ENCODE measurements around the gene OSBPL8.

OSBPL8 gene

DNA sequence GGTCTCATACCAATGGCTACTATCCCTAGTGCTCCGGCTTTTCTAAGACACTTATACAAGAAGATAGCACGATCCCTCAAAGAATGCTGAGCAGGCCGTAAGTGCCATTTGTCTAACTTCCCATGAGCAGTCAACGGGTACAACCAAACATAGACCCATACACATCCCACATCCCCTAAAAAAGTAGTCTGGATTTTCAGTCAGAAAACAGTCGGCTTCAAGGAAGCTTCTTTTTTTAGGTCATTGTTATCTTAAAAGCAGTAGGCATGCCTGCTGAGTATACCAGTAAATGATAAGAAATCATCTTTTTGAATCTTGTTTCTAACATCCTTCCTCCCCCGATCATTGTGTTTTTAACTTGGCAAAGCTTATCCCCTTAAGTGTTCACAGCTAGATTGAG, 19.8 kb downstream of the OSBPL8 start:
- Histone ChIP-seq H3K36me3 (replicated peaks in 1 of 2; ENCODE audit: control insufficient read depth in 2 of 2, insufficient read depth in 2 of 2, low read length in 2 of 2) (peaks cover 0 to 2% of the 10 kb centered on the region in 2 donors), H3K9me3 (replicated peaks in 1 of 2; ENCODE audit: control insufficient read depth in 2 of 2, insufficient read depth in 1 of 2, low read depth in 1 of 2, low read length in 2 of 2) (peaks cover 0 to 5% of the 10 kb centered on the region in 2 donors), H3K27me3 (ENCODE audit: control insufficient read depth in 3 of 3, insufficient read depth in 3 of 3, low read depth in 1 of 3, low read length in 3 of 3) (no peaks in the 10 kb centered on the region), H2BK15ac (ENCODE audit: low read length) (no peak overlapping the region), H3K23ac (ENCODE audit: low read depth, low read length, poor library complexity) (no peak overlapping the region), H2AK5ac (ENCODE audit: low read depth, low read length) (no peak overlapping the region), H3K27ac (replicated peaks; ENCODE audit: low read length) (no peak overlapping the region), H3K4me3 (ENCODE audit: low read length in 2 of 2) (no peak overlapping the region), H3K4ac (ENCODE audit: low read length) (no peak overlapping the region), H3K18ac (ENCODE audit: low read length) (no peak overlapping the region), H3K14ac (ENCODE audit: low read length) (no peak overlapping the region), H2AFZ (ENCODE audit: low read length) (no peak overlapping the region), H4K91ac (ENCODE audit: low read depth, low read length, poor library complexity) (no peak overlapping the region), H3K4me1 (ENCODE audit: control insufficient read depth in 2 of 2, insufficient read depth in 1 of 2, low read depth in 1 of 2, low read length in 2 of 2) (peaks cover 0 to 6% of the 10 kb centered on the region in 2 donors), H3K79me1 (ENCODE audit: low read depth, low read length) (no peaks in the 10 kb centered on the region), H3K4me2 (ENCODE audit: insufficient read depth, low read length, poor library complexity, severe bottlenecking) (no peak overlapping the region), H2BK120ac (ENCODE audit: low read depth, low read length) (no peak overlapping the region), H3K9ac (ENCODE audit: low read depth, low read length, poor library complexity) (no peak overlapping the region), H4K8ac (ENCODE audit: low read depth, low read length) (no peak overlapping the region), H2BK12ac (ENCODE audit: low read length) (no peak overlapping the region), H2BK5ac (ENCODE audit: low read length) (no peak overlapping the region)
- WGBS, 2 donors (ENCODE audit: extremely low coverage in 2 of 2, insufficient read length in 2 of 2, insufficient replicate concordance in 1 of 2) = no CpG with 5 or more reads among the region's 6 CpGs
- no peak for DNase-seq (ENCODE audit: low spot score)

DNA sequence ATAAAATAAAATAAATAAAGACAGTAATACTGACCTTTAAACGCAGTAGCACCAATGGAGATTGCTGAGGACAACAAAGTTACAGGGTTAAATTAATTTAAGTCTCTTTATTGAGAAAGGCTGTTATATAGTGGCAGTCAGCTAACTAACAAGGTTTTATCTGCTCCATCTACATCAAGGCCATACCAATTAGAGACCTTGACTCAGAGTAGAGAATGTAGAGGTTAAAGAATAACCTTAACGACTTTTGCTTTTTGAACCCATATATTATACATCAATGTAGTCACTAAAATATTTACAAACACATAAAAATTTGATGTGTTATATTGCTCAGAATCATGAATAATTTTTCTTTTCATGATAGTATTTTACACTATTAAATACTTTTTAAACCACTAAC, 21.6 kb downstream of the OSBPL8 start:
- DNase-seq (ENCODE audit: low spot score) = no peak
- Histone ChIP-seq H2BK15ac (ENCODE audit: low read length) (no peak overlapping the region), H4K8ac (ENCODE audit: low read depth, low read length) (no peak overlapping the region), H2BK5ac (ENCODE audit: low read length) (no peak overlapping the region), H3K4ac (ENCODE audit: low read length) (no peak overlapping the region), H3K23ac (ENCODE audit: low read depth, low read length, poor library complexity) (no peak overlapping the region), H3K9me3 (replicated peaks in 1 of 2; ENCODE audit: control insufficient read depth in 2 of 2, insufficient read depth in 1 of 2, low read depth in 1 of 2, low read length in 2 of 2) (peaks cover 0 to 5% of the 10 kb centered on the region in 2 donors), H3K4me3 (ENCODE audit: low read length in 2 of 2) (no peak overlapping the region), H3K27me3 (ENCODE audit: control insufficient read depth in 3 of 3, insufficient read depth in 3 of 3, low read depth in 1 of 3, low read length in 3 of 3) (no peaks in the 10 kb centered on the region), H3K9ac (ENCODE audit: low read depth, low read length, poor library complexity) (no peak overlapping the region), H3K36me3 (replicated peaks in 1 of 2; ENCODE audit: control insufficient read depth in 2 of 2, insufficient read depth in 2 of 2, low read length in 2 of 2) (peaks cover 0 to 7% of the 10 kb centered on the region in 2 donors), H2BK12ac (ENCODE audit: low read length) (no peak overlapping the region), H3K18ac (ENCODE audit: low read length) (no peak overlapping the region), H3K27ac (replicated peaks; ENCODE audit: low read length) (no peak overlapping the region), H3K79me1 (ENCODE audit: low read depth, low read length) (no peaks in the 10 kb centered on the region), H4K91ac (ENCODE audit: low read depth, low read length, poor library complexity) (no peak overlapping the region), H2AK5ac (ENCODE audit: low read depth, low read length) (no peak overlapping the region), H3K4me1 (ENCODE audit: control insufficient read depth in 2 of 2, insufficient read depth in 1 of 2, low read depth in 1 of 2, low read length in 2 of 2) (no peaks in the 10 kb centered on the region), H3K4me2 (ENCODE audit: insufficient read depth, low read length, poor library complexity, severe bottlenecking) (no peak overlapping the region), H2AFZ (ENCODE audit: low read length) (no peak overlapping the region), H3K14ac (ENCODE audit: low read length) (no peak overlapping the region), H2BK120ac (ENCODE audit: low read depth, low read length) (no peak overlapping the region)
- no CpG with 5 or more reads among the region's 2 CpGs for WGBS, 2 donors (ENCODE audit: extremely low coverage in 2 of 2, insufficient read length in 2 of 2, insufficient replicate concordance in 1 of 2)

DNA sequence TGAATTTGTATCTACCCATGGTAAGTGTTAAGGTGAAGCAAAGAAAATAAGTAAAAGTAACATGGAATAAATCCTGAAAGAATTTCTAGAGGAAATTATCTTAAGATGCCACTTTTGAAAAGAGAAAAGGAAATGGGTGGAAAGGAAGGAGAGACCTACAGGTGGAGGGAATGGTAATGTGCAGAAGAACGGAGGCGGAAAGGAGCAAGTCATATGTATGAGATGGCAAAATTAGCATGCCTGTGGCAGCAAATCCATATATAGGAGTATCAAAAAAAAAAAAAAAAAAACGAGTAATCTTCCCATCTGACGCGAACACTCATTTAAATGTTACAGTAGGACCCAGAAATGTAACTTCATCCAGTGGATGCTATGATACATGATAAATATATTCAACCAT, 23.0 kb downstream of the OSBPL8 start:
- Histone ChIP-seq H3K4me3 (ENCODE audit: low read length in 2 of 2) (no peak overlapping the region), H2AK5ac (ENCODE audit: low read depth, low read length) (no peak overlapping the region), H3K23ac (ENCODE audit: low read depth, low read length, poor library complexity) (no peak overlapping the region), H3K9ac (ENCODE audit: low read depth, low read length, poor library complexity) (no peak overlapping the region), H3K14ac (ENCODE audit: low read length) (no peak overlapping the region), H3K79me1 (ENCODE audit: low read depth, low read length) (no peaks in the 10 kb centered on the region), H3K27me3 (ENCODE audit: control insufficient read depth in 3 of 3, insufficient read depth in 3 of 3, low read depth in 1 of 3, low read length in 3 of 3) (no peaks in the 10 kb centered on the region), H2AFZ (ENCODE audit: low read length) (no peak overlapping the region), H3K9me3 (replicated peaks in 1 of 2; ENCODE audit: control insufficient read depth in 2 of 2, insufficient read depth in 1 of 2, low read depth in 1 of 2, low read length in 2 of 2) (peaks cover 0 to 5% of the 10 kb centered on the region in 2 donors), H2BK12ac (ENCODE audit: low read length) (no peak overlapping the region), H3K27ac (replicated peaks; ENCODE audit: low read length) (no peak overlapping the region), H4K91ac (ENCODE audit: low read depth, low read length, poor library complexity) (no peak overlapping the region), H3K4me1 (ENCODE audit: control insufficient read depth in 2 of 2, insufficient read depth in 1 of 2, low read depth in 1 of 2, low read length in 2 of 2) (no peaks in the 10 kb centered on the region), H2BK5ac (ENCODE audit: low read length) (no peak overlapping the region), H3K4me2 (ENCODE audit: insufficient read depth, low read length, poor library complexity, severe bottlenecking) (no peak overlapping the region), H2BK120ac (ENCODE audit: low read depth, low read length) (no peak overlapping the region), H4K8ac (ENCODE audit: low read depth, low read length) (no peak overlapping the region), H3K36me3 (replicated peaks in 1 of 2; ENCODE audit: control insufficient read depth in 2 of 2, insufficient read depth in 2 of 2, low read length in 2 of 2) (peaks cover 0 to 7% of the 10 kb centered on the region in 2 donors), H2BK15ac (ENCODE audit: low read length) (no peak overlapping the region), H3K4ac (ENCODE audit: low read length) (no peak overlapping the region), H3K18ac (ENCODE audit: low read length) (no peak overlapping the region)
- DNase-seq (ENCODE audit: low spot score) = no peak
- WGBS, 2 donors (ENCODE audit: extremely low coverage in 2 of 2, insufficient read length in 2 of 2, insufficient replicate concordance in 1 of 2) = no CpG with 5 or more reads among the region's 5 CpGs

DNA sequence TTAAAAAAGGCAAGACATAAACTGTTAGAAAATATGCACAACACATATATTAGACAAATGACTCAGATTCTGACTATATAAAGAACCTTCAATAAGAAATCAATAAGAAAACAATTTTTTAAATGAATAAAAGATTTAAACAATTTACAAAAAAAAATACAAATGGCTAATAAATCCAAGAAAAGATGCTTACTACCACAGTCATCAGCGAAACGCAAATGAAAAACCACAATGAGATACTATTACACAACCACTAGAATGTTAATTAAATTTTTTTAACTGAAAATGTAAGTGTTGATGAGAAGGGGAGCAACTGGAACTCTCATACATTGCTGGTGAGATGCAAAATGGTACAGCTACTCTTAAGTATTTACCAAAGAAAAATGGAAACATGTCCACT, 24.4 kb downstream of the OSBPL8 start:
- no peak overlapping the region for H3K4me3 ChIP-seq (ENCODE audit: low read length in 2 of 2)
- H3K4me1 ChIP-seq (ENCODE audit: control insufficient read depth in 2 of 2, insufficient read depth in 1 of 2, low read depth in 1 of 2, low read length in 2 of 2) = no peaks in the 10 kb centered on the region
- H2BK12ac ChIP-seq (ENCODE audit: low read length) = no peak overlapping the region
- H3K18ac ChIP-seq (ENCODE audit: low read length) = no peak overlapping the region
- no peak overlapping the region for H3K9ac ChIP-seq (ENCODE audit: low read depth, low read length, poor library complexity)
- H3K27me3 ChIP-seq (ENCODE audit: control insufficient read depth in 3 of 3, insufficient read depth in 3 of 3, low read depth in 1 of 3, low read length in 3 of 3) = no peaks in the 10 kb centered on the region
- no peak overlapping the region for H4K91ac ChIP-seq (ENCODE audit: low read depth, low read length, poor library complexity)
- no peak overlapping the region for H3K23ac ChIP-seq (ENCODE audit: low read depth, low read length, poor library complexity)
- no peak overlapping the region for H2BK120ac ChIP-seq (ENCODE audit: low read depth, low read length)
- no peak overlapping the region for H3K27ac ChIP-seq (replicated peaks; ENCODE audit: low read length)
- no CpG with 5 or more reads among the region's 2 CpGs for WGBS, 2 donors (ENCODE audit: extremely low coverage in 2 of 2, insufficient read length in 2 of 2, insufficient replicate concordance in 1 of 2)
- H2AK5ac ChIP-seq (ENCODE audit: low read depth, low read length) = no peak overlapping the region
- peaks cover 0 to 5% of the 10 kb centered on the region in 2 donors for H3K9me3 ChIP-seq (replicated peaks in 1 of 2; ENCODE audit: control insufficient read depth in 2 of 2, insufficient read depth in 1 of 2, low read depth in 1 of 2, low read length in 2 of 2)
- DNase-seq (ENCODE audit: low spot score) = no peak
- no peak overlapping the region for H3K4ac ChIP-seq (ENCODE audit: low read length)
- H3K36me3 ChIP-seq (replicated peaks in 1 of 2; ENCODE audit: control insufficient read depth in 2 of 2, insufficient read depth in 2 of 2, low read length in 2 of 2) = peaks cover 0 to 7% of the 10 kb centered on the region in 2 donors
- no peak overlapping the region for H4K8ac ChIP-seq (ENCODE audit: low read depth, low read length)
- no peak overlapping the region for H2BK5ac ChIP-seq (ENCODE audit: low read length)
- H3K14ac ChIP-seq (ENCODE audit: low read length) = no peak overlapping the region
- H2AFZ ChIP-seq (ENCODE audit: low read length) = no peak overlapping the region
- no peak overlapping the region for H2BK15ac ChIP-seq (ENCODE audit: low read length)
- H3K79me1 ChIP-seq (ENCODE audit: low read depth, low read length) = no peaks in the 10 kb centered on the region
- H3K4me2 ChIP-seq (ENCODE audit: insufficient read depth, low read length, poor library complexity, severe bottlenecking) = no peak overlapping the region
